BE2C (cell line): ENCODE results near the gene GRM3. TPM values are rescaled to one million over a fixed set of nuclear protein-coding genes. Genes with fewer than 3 reads are reported as not detected.
"Not testable (repeated sequence)": the region's sequence is repeated elsewhere in the genome, so short reads cannot be mapped to it uniquely, and the experiment has no call there.

ENCODE experiments used
- DNase-seq: peaks from one replicate; pipeline ENCODE4 v3.0.0-alpha.2; 2020
- H3K27me3 ChIP-seq: fragments of 250-450 bp; sonication (Bioruptor Pico); 2 replicates; pipeline ENCODE4 v1.5.1; 2020; ENCODE audit warnings: mild to moderate bottlenecking
- H3K36me3 ChIP-seq: fragments of 250-450 bp; sonication (Bioruptor Pico); 2 replicates; pipeline ENCODE4 v1.5.1; 2020; ENCODE audit warnings: mild to moderate bottlenecking
- H3K4me1 ChIP-seq: fragments of 250-450 bp; sonication (Bioruptor Pico); 2 replicates; pipeline ENCODE4 v1.5.1; 2020
- H3K4me3 ChIP-seq: 2 replicates; pipeline ENCODE4 v1.5.1; 2011; ENCODE audit warnings: low read depth, low read length
- H3K9me3 ChIP-seq: fragments of 250-450 bp; sonication (Bioruptor Pico); 2 replicates; pipeline ENCODE4 v1.5.1; 2020
- CTCF ChIP-seq: IDR thresholded peaks from 2 replicates; pipeline ENCODE4 v1.5.1; 2012; ENCODE audit warnings: mild to moderate bottlenecking, low read depth, low read length
- polyA plus RNA-seq: library from polyadenylated mRNA; unstranded; fragments of >200 nt; gene quantifications from one replicate; pipeline ENCODE4 v1.2.1, GENCODE V29; 2012; ENCODE audit warnings: low read depth, missing spikeins; ENCODE audit not compliant: insufficient read length, insufficient read depth

GRM3 gene
- not detected for polyA plus RNA-seq

GRCh38 chr7:86643561-86644281 is at the start of gene GRM3:
Gene GRM3, plus strand, starts transcription at chr7:86643909. Its CDS starts 121,237 bp downstream, at chr7:86765146.
- DNase-seq: peak; percentile 42
- H3K4me3 ChIP-seq: peak within 1 kb of the TSS; percentile 15
- H3K4me1 ChIP-seq: no peaks in the 10 kb centered on the region
- no peak for TF ChIP-seq CTCF
- H3K27me3 ChIP-seq: peaks cover 24% of the 10 kb centered on the region
- no peaks in the 10 kb centered on the region for H3K9me3 ChIP-seq
- H3K36me3 ChIP-seq: no peaks in the 10 kb centered on the region

- Histone ChIP-seq H3K9me3 (no peaks in the 10 kb centered on the region), H3K27me3 (no peaks in the 10 kb centered on the region), H3K36me3 (no peaks in the 10 kb centered on the region), H3K4me3 (no peak overlapping the region), H3K4me1 (no peaks in the 10 kb centered on the region)
- peak; percentile 62 for DNase-seq
- TF ChIP-seq CTCF: peak; percentile 58
Measured at GRCh38 chr7:86598311-86598710, 45.4 kb upstream of the GRM3 start.

- Histone ChIP-seq H3K4me3 (no peak overlapping the region), H3K9me3 (no peaks in the 10 kb centered on the region), H3K36me3 (no peaks in the 10 kb centered on the region), H3K27me3 (no peaks in the 10 kb centered on the region), H3K4me1 (no peaks in the 10 kb centered on the region)
- TF ChIP-seq CTCF: no peak
- DNase-seq: no peak
Measured at GRCh38 chr7:86598721-86599120, 45.0 kb upstream of the GRM3 start.

GRCh38 chr7:86600506-86601290 is 43.0 kb upstream of the GRM3 start:
- Histone ChIP-seq H3K27me3 (no peaks in the 10 kb centered on the region), H3K36me3 (no peaks in the 10 kb centered on the region), H3K4me1 (no peaks in the 10 kb centered on the region), H3K4me3 (no peak overlapping the region), H3K9me3 (no peaks in the 10 kb centered on the region)
- TF ChIP-seq CTCF: no peak
- DNase-seq: peak; percentile 3

GRCh38 chr7:86615711-86616110 is 28.0 kb upstream of the GRM3 start:
- not testable (repeated sequence) for DNase-seq, H3K36me3 ChIP-seq, H3K9me3 ChIP-seq, H3K4me1 ChIP-seq, H3K27me3 ChIP-seq, H3K4me3 ChIP-seq
- TF ChIP-seq CTCF: peak; percentile 24; the same call in 1 of the 2 replicates
